HG02981 (cell line): ENCODE results near the gene NCOA4.
"Not testable (repeated sequence)": the region's sequence is repeated elsewhere in the genome, so short reads cannot be mapped to it uniquely, and the experiment has no call there.

ENCODE experiments used
- ATAC-seq: cut with Tn5 transposase; IDR thresholded peaks from one replicate; pipeline ENCODE4 v1.9.1; 2021; ENCODE audit warnings: mild to moderate bottlenecking, moderate library complexity; ENCODE audit not compliant: unreplicated experiment

Gene NCOA4

DNA sequence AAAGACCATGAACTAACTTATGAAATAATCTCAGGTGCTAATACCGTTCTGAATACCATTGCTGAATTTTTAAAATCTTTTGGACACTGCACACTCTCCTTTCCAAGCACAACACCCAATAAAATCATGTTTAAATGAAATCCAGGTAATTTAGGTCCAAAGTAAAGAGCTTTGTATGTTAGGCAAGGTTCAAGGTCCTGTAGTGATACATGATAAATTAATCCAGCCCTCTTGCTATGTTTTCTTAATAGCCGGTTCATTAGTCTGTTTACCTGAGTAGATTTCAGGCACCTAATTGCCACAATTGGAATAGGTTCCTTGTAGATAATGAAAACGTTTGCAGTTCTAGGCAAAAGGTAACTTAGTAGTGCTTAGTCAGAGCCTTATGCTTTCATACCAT lies 44.8 kb downstream of the NCOA4 start:
- ATAC-seq = not testable (repeated sequence)

DNA sequence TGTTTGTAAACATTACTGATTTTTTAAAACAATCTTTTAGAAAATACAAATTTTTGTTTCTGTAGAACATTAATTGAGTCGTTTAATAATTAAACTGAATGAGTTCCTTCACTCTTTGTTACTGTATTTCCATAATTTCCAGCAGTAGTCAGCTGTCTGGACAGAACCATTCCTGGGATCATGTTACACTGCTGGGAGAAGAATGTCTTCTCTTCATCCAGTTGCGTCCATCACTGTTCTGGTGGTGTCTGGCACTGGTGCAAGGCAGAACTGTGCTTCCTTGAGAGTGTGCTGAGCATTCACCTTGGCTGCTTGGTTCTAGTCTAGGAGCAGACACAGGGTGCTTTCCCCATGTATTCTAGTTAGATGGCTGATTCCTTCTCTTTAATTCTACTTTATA lies 46.0 kb downstream of the NCOA4 start:
- ATAC-seq = not testable (repeated sequence)

DNA sequence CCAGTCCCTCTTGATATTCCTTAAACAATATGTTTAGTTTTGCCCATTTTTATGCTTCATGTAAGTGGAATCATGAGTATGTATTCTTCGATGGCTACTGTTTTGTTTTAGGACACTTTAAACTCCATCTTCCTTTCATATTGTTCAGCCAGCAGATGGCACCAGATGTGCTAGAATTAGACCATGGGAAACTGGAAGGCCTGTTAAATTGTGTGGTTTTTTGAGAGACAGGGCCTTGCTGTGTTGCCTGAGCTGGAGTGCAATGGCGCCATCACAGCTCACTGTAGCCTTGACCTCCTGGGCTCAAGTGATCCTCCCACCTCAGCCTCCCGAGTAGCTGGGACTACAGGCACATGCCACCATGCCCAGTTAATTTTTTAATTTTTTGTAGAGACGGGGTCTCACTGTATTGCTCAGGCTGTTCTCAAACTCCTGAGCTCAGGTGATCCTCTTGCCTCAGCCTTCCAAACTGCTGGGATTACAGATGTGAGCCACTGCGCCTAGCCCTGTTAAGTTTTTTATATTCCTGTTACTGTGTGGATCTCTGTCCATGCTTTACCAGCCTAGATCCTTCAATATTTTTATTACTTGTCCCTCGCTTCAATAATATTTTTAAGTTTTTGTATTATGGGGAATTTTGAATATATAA lies 46.8 kb downstream of the NCOA4 start:
- not testable (repeated sequence) for ATAC-seq

- ATAC-seq = not testable (repeated sequence)
Observed at GRCh38 chr10:45981367-45981766, 49.1 kb downstream of the NCOA4 start.

DNA sequence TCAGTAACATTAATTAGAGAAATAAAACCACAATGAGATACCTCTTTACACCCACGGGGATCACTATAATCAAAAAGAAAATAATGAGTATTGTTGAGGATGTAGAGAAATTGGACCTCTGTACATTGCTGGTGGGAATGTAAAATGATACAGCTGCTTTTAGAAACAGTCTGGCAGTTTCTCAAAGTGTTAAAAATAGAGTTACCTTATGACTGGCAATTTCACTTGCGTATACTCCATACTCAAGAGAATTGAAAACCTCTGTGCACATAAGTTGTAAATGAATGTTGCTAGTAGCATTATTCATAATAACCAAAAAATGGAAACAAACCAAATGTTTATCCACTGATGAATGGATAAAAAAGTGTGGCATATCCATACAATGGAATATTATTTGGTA lies 51.9 kb downstream of the NCOA4 start:
- ATAC-seq = peak; percentile 70

GRCh38 chr10:45974041-45974440 lies 56.4 kb downstream of the NCOA4 start:
- not testable (repeated sequence) for ATAC-seq

GRCh38 chr10:45972813-45973169 lies 57.6 kb downstream of the NCOA4 start:
- ATAC-seq = peak; percentile 26

DNA sequence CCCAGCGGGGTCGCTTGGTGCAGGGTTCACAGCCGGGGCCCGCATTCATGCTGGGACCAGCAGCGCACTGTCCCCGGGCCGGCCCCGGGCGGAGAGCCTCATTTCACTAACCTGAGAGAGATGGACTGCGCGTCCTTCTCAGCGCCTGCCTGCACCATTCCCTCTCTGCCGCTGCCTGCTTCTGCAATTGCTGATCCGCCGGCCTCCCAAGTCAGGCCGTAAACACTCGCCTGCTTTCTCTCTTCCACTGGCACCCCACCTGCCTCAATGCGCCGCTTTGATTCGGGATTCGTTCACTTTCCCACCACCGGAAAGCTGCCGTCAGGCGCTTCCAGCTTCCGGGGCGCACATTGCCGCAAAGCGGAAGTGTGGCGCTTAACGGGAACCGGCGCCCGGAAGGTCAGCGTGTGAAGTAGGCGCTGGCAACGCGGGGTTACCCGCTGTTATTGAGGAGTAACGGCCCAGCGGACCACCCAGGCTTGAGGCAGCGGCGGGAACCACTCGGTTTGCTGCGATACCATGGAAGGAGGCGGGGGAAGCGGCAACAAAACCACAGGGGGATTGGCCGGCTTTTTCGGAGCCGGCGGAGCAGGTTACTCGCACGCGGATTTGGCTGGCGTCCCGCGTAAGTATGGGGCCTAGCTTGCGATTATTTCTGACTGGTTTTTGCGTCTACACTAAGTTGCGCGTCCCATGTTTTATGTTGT lies 58.2 kb downstream of the NCOA4 start, which contains the start of gene TIMM23:
Gene TIMM23, plus strand, starts transcription at position 384 of the 707 bp plus-strand sequence. Its CDS starts 136 bp downstream, at position 520.
- peak; percentile 63 for ATAC-seq

GRCh38 chr10:45971742-45972105 lies 58.7 kb downstream of the NCOA4 start:
- ATAC-seq = peak; percentile 33

DNA sequence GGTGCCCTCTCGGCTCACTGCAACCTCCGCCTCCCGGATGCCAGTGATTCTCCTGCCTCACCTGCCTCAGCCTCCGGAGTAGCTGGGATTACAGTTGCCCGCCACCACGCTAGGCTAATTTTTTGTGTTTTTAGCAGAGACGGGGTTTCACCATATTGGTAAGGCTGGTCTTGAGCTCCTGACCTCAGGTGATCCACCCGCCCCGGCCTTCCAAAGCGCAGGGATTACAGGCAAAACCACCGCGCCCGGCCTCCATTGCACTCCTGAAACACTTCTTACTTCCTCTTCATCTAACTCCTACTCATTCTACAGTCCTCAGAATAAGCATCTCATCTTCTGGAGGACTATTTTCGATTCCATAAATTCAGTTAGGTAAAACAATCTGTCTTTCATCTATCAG lies 59.4 kb downstream of the NCOA4 start:
- ATAC-seq = not testable (repeated sequence)

DNA sequence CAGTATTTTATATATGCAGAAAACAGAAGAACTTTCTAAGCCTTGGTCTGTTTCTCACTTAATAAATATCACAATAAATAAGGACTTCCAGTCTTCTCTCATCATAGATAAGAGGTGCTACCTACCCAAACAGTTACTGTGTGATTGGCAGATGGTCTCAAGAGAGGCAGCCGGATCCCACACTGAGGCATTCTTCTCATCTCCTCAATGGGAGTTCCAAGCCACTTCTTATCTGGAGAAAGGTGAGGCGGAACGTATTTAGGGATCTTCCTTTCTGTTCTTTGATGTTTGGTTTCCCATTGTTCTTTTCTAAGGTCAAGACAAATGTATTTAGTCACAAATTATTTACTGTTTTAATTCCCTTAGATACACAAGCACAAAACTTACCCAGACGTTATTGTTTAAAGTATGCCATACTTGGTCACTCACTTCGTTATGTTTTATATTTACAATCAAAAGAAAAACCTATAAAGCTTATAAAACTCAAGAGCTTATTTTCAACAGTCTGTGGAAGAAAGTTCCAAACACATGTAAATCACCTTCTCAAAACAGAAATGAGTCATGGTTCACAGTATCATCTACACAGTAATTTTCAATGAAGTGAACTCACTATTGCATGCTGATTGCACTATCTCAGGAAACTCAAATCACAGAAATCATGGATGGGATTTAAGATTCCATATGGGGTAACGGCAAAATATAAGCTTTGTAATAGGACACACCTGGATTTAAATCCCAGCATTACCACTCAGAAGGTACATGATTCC lies 67.6 kb downstream of the NCOA4 start:
- ATAC-seq = not testable (repeated sequence)

DNA sequence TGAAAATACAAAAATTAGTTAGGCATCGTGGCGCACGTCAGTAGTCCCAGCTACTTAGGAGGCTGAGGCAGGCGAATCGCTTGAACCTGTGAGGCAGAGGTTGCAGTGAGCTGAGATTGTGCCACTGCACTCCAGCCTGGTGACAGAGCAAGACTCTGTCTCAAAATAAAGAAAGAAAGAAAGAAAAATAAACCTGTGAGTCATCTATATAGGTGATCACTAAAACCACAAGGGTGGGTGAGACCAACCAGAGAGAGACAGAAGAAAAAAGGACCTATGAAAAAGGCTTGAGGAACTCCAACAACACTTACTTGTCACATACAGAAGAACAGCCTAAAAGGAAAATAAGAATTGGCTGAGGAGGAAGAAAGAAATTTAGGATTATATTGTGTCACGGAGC lies 72.5 kb downstream of the NCOA4 start:
- not testable (repeated sequence) for ATAC-seq

- not testable (repeated sequence) for ATAC-seq
Observed at GRCh38 chr10:45956634-45957033, 73.8 kb downstream of the NCOA4 start.
